Activated naive CD4-positive, alpha-beta T cell treated with anti-CD3 and anti-CD28 coated beads, Interleukin-2, amount 10 ng/mL, durations not matched to agents 7 days and 5 days (primary cell): ENCODE data around the gene VKORC1L1.
"Not testable (repeated sequence)": the region's sequence is repeated elsewhere in the genome, so short reads cannot be mapped to it uniquely, and the experiment has no call there.

Source experiments
- CTCF ChIA-PET: fragments of 350-600 bp; sonication (Branson Sonifier 250); formaldehyde crosslinking; loops from one replicate; lab custom pipeline; 2021; ENCODE audit warnings: antibody characterized with exemption; lab: Charles Lee
- DNase-seq: peaks from one replicate; pipeline ENCODE4 v3.0.0-alpha.2; 2020
- H3K27ac Mint-ChIP-seq: one replicate; pipeline ENCODE4 v1.8.0; 2021; ENCODE audit warnings: mild to moderate bottlenecking, moderate library complexity, mixed read lengths
- H3K27me3 Mint-ChIP-seq: one replicate; pipeline ENCODE4 v1.8.0; 2021; ENCODE audit warnings: mild to moderate bottlenecking, mixed read lengths
- H3K36me3 Mint-ChIP-seq: one replicate; pipeline ENCODE4 v1.8.0; 2021; ENCODE audit warnings: mixed read lengths
- H3K4me1 Mint-ChIP-seq: one replicate; pipeline ENCODE4 v1.8.0; 2021; ENCODE audit warnings: mixed read lengths
- H3K4me3 Mint-ChIP-seq: one replicate; pipeline ENCODE4 v1.8.0; 2021; ENCODE audit warnings: mild to moderate bottlenecking, moderate library complexity, mixed read lengths
- H3K9me3 Mint-ChIP-seq: one replicate; pipeline ENCODE4 v1.8.0; 2021; ENCODE audit warnings: mixed read lengths

VKORC1L1 gene

DNA sequence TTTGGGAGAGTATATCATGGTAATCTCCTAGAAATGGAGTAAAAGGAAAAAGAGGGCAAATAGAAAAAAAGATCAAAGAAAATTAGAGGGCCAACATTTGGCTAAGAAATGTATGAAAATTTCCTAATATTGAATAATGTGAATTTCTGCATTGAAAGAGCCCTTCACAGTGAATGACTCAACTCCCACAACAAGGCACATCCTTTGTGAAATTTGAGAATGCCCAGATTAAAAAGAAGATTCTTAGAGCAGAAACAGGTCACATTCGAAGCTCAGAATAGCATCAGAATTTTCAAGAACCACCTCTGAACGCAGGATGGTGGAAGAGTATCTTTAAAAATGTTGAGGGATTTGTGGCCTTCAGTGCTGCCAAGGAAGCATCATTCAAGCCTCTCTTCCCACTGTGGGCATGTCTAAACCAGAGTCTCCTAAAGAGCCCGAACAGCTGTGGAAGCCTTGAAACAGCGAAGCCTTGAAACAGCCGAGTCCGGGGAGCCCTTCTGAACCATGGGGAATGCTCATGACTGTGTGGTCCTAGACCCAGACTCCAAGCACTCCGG is 65.5 kb downstream of the VKORC1L1 start:
- no peak overlapping the region for H3K27ac Mint-ChIP-seq
- H3K9me3 Mint-ChIP-seq, result no peaks in the 10 kb centered on the region
- no peaks in the 10 kb centered on the region for H3K4me1 Mint-ChIP-seq
- H3K36me3 Mint-ChIP-seq, result peaks cover 20% of the 10 kb centered on the region
- DNase-seq, result no peak
- no peak overlapping the region for H3K4me3 Mint-ChIP-seq
- no peaks in the 10 kb centered on the region for H3K27me3 Mint-ChIP-seq
- CTCF ChIA-PET, result no interaction called here

DNA sequence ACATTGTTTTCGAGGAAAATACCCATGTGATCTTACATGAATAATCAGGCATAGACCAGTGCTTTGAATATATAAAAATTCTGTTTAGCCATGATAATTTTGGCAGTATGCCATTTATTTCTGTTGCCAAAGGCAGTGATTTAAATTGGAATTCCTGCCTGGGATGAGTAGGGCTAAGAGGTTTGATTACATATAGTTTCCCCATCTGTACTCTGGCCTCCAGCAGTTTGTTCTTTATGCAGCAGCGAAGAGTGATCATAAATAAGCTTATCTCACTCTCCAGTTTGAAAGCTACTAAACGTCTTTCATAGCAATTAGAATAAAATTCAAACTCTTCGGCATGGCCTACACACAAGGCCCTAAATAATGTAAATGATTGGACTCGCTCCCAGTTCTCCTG is 72.9 kb downstream of the VKORC1L1 start:
- H3K4me1 Mint-ChIP-seq, H3K27ac Mint-ChIP-seq, H3K27me3 Mint-ChIP-seq, H3K4me3 Mint-ChIP-seq, H3K36me3 Mint-ChIP-seq, CTCF ChIA-PET, DNase-seq, H3K9me3 Mint-ChIP-seq: not testable (repeated sequence)

DNA sequence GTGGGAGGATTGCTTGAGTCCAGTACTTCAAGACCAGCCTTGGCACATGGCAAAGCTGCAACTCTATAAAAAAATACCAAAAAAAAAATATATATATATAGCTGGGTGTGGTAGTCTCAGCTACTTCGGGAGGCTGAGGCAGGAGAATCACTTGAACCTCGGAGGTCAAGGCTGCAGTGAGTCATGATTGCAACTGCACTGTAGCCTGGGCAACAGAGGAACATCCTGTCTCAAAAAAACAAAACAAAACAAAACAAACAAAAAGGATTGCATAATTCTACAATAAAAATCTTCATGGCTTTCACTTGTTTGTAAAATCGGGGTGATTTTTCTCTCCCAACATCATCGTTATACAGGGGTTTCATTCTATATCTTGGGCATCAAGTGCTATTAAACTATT is 74.0 kb downstream of the VKORC1L1 start:
- H3K27ac Mint-ChIP-seq, result no peak overlapping the region
- no peaks in the 10 kb centered on the region for H3K36me3 Mint-ChIP-seq
- DNase-seq, result no peak
- H3K9me3 Mint-ChIP-seq, result no peaks in the 10 kb centered on the region
- peaks cover 2% of the 10 kb centered on the region for H3K4me1 Mint-ChIP-seq
- CTCF ChIA-PET, result no interaction called here
- no peak overlapping the region for H3K4me3 Mint-ChIP-seq
- H3K27me3 Mint-ChIP-seq, result no peaks in the 10 kb centered on the region

DNA sequence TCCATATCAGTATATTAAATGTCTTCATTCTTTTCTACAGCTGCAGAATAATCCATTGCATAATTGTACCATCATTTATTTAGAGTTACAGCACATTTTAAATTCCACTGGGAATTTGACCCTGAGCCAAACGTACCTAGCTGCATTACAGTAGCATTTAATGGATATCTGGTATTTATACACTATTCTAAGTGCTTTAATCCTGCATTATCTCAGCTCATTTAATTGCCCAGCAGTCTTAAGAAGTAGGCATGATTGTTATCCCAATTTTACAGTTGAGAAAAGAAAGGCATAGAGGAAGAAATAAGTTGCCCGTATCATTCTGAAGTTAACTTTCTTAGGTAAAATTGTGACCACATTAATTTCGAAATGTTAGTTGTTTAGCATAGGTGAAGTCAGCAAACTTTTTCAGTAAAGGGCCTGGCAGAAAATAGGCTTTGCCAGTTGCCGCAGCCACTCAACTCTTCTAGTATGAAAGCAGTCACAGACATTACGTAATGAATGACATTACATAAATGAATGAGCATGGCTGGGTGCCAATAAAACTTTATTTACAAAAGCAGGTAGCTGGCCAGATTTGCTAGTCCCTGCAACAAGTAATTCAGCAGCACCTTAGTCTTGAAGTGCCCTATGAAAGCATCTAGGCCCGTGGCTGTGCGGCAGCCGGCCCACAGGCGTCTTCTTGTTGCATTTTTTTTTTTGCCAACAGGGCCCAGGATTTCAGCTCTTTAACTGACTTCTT is 79.1 kb downstream of the VKORC1L1 start:
- H3K27me3 Mint-ChIP-seq, result no peaks in the 10 kb centered on the region
- peaks cover 14% of the 10 kb centered on the region for H3K36me3 Mint-ChIP-seq
- CTCF ChIA-PET, result interaction anchor here (0.6 kb wide), 1 partner anchor 61 kb away, joined by 3 read pairs; no protein-coding TSS in a partner anchor

DNA sequence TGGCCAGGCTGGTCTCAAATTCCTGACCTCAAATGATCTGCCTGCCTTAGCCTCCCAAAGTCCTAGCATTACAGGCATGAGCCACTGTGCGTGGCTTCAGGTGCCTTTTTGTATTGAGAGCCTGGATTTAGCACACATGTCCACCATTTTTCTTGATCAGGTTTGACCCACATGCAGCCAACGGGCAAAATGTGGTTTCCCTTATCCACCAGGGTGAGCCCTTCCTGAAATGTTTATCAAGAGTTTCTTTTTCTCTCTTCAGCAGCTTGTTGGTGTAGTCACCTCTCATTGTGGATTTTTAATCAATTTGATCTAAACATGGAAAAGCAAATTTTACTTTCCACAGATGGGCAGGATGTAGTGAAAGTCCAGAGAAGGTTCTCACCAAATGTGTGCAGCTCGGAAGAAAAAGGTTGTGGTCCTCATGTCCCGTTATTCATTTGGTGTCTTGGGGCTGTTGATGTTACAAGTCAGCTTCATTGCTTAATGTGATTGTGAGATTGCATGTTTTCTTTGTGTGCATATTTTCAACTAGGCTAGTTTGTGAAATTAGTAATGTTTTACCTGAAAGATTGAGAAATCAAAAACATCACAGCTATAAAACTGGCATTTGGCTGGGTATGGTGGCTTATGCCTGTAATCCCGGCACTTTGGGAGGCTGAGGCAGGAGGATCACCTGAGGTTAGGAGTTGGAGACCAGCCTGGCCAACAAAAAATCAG is 80.3 kb downstream of the VKORC1L1 start:
- H3K9me3 Mint-ChIP-seq, result no peaks in the 10 kb centered on the region
- no peak overlapping the region for H3K4me3 Mint-ChIP-seq
- CTCF ChIA-PET, result interaction anchor here (0.6 kb wide), 1 partner anchor 60 kb away, joined by 3 read pairs; no protein-coding TSS in a partner anchor
- DNase-seq, result no peak
- no peaks in the 10 kb centered on the region for H3K27me3 Mint-ChIP-seq
- H3K36me3 Mint-ChIP-seq, result peaks cover 17% of the 10 kb centered on the region
- H3K4me1 Mint-ChIP-seq, result no peaks in the 10 kb centered on the region
- H3K27ac Mint-ChIP-seq, result no peak overlapping the region

More for the DNA sequence above, 79.1 kb downstream of the VKORC1L1 start:
- Mint-ChIP-seq H3K4me3 (no peak overlapping the region), H3K4me1 (peaks cover 1% of the 10 kb centered on the region), H3K27ac (peak overlapping the region; percentile 19), H3K9me3 (no peaks in the 10 kb centered on the region)
- no peak for DNase-seq

DNA sequence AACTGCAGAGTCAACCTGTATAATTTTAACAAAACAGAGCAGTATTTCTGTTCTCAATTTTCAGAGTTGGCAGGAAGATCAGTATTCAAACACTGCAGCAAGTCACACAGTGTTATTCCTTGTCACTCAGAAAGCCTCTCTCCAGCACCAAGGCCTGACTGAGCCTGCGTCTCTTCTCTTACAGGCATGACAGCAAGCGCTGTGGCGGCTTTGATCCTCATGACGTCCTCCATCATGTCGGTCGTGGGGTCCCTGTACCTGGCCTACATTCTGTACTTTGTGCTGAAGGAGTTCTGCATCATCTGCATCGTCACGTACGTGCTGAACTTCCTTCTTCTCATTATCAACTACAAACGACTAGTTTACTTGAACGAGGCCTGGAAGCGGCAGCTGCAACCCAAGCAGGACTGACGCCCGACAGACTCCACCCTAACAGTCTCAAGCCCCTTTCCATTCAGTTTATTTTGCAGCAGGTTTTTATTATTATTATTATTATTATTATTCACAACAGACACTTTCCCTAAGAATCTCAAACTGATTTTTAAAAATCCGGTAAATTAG is 81.1 kb downstream of the VKORC1L1 start:
- CTCF ChIA-PET, result no interaction called here

DNA sequence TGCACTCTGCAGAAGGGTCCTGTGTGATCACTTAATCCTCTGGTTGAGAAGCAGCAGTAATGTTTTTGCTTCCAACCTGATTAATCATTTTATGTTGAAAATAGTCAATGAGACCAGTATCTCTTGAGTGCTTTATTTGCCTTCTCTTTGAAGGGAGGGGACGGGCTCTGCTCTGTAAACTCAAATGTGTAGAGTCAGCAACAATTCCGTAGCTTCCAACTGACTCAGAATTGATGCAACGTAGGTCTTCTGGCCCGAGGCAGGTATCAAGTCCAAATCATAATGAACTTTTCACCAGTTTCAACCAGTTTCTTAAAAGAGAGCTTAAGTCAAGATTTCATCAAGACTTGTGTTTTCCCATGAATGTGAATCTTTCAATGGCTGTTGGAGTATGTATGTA is 82.8 kb downstream of the VKORC1L1 start:
- DNase-seq, result no peak
- H3K4me3 Mint-ChIP-seq, result no peak overlapping the region
- CTCF ChIA-PET, result no interaction called here
- no peaks in the 10 kb centered on the region for H3K9me3 Mint-ChIP-seq
- no peaks in the 10 kb centered on the region for H3K27me3 Mint-ChIP-seq
- H3K4me1 Mint-ChIP-seq, result no peaks in the 10 kb centered on the region
- peaks cover 20% of the 10 kb centered on the region for H3K36me3 Mint-ChIP-seq
- H3K27ac Mint-ChIP-seq, result no peak overlapping the region

More for the DNA sequence above, 81.1 kb downstream of the VKORC1L1 start:
- H3K27me3 Mint-ChIP-seq, result no peaks in the 10 kb centered on the region
- H3K4me3 Mint-ChIP-seq, result no peak overlapping the region
- DNase-seq, result no peak
- no peaks in the 10 kb centered on the region for H3K9me3 Mint-ChIP-seq
- no peak overlapping the region for H3K27ac Mint-ChIP-seq
- H3K4me1 Mint-ChIP-seq, result no peaks in the 10 kb centered on the region
- peaks cover 17% of the 10 kb centered on the region for H3K36me3 Mint-ChIP-seq

DNA sequence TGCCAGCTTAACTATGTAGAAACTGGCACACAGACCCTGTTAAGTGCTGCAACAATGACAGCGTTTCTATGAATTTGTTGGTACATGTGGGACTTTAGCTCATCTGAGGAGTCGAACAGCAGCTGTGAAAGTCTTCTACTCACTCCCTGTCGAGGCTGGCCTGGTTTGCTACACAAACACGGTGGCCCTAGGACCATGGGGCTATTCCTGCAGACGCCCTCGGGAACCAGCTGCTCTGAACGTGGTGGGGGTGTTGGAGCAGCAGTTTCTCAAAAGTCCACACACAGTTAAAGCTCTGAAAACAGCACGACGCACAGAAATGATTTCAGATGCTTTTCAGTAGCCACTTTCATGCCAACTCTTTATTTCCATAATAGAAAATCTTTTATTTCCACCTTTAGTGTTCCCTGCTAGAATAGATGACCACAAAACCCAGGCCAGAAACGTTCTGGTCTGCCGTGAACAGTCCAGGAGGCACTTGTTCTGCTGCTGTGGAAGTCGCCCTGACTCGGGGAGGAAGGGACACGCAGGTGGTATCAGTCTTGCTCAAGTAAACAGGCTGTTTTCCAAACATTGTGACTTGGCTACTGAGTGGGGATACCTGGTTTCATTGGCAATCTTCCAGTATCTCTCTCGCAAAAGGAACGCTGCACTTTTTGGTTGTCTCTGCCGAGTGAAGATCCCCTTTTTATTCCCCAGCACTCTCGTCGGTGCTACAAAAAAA is 87.6 kb downstream of the VKORC1L1 start:
- CTCF ChIA-PET, result no interaction called here
- Mint-ChIP-seq H3K27me3 (no peaks in the 10 kb centered on the region), H3K27ac (no peak overlapping the region), H3K4me3 (no peak overlapping the region), H3K9me3 (no peaks in the 10 kb centered on the region), H3K4me1 (no peaks in the 10 kb centered on the region), H3K36me3 (peaks cover 36% of the 10 kb centered on the region)
- DNase-seq, result no peak

DNA sequence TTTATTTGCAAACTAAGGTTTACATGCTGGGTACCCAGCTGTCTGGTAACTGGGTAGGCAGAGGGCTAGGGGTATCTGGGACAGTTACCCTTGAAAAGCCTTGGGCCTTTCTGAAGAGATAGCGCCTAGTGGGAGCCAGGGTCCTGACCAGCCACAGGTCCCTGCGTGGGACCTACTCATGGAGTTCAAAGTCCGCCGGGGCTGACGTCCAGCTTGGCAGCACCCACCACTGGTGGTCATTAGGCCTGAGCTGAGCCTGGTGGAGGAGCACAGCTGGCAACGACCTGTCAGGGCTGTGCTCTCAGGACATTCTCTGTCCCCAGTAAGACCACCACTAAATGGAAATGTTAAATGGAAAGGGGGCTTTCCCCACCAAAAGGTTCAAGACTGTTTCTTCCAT is 89.2 kb downstream of the VKORC1L1 start:
- H3K27ac Mint-ChIP-seq, result no peak overlapping the region
- H3K9me3 Mint-ChIP-seq, result no peaks in the 10 kb centered on the region
- H3K4me3 Mint-ChIP-seq, result no peak overlapping the region
- H3K36me3 Mint-ChIP-seq, result peaks cover 43% of the 10 kb centered on the region
- CTCF ChIA-PET, result no interaction called here
- H3K4me1 Mint-ChIP-seq, result no peaks in the 10 kb centered on the region
- H3K27me3 Mint-ChIP-seq, result no peaks in the 10 kb centered on the region
- DNase-seq, result no peak

DNA sequence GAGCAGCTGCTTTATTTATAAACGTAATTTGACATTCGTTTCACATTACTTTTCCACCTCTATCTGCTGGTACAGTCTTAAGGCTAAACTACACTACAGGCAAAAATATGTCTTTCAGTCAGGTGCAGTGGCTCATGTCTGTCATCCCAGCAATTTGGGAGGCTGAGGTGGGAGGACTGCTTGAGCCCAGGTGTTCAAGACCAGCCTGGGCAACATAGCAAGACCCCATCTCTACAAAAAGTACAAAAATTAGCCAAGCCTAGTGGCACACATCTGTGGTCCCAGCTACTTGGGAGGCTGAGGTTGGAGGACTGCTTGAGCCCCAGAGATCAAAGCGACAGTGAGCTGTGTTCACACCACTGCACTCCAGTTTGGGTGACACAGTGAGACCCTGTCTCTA is 91.8 kb downstream of the VKORC1L1 start:
- peaks cover 51% of the 10 kb centered on the region for H3K36me3 Mint-ChIP-seq
- H3K4me1 Mint-ChIP-seq, H3K9me3 Mint-ChIP-seq, H3K27ac Mint-ChIP-seq, H3K27me3 Mint-ChIP-seq, H3K4me3 Mint-ChIP-seq, DNase-seq, CTCF ChIA-PET: not testable (repeated sequence)

DNA sequence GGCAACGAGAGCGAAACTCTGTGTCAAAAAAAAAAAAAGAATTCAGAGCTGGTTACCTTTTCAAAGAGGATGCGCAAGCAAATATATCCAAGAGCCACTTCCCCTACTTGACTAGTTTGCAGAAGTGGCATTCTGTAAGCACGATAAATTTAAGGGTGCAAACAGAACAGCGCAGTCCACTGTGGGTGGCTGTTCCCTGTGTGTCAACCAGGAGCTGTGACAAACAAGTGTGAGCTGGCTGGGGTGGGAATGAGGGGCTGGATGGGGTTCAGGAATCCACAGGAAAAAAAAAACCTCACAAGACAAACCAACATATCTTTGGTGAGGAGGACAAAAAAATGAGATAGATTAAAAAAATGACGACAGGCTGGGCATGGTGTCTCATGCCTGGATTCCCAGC is 93.3 kb downstream of the VKORC1L1 start:
- CTCF ChIA-PET, result no interaction called here
- DNase-seq, result no peak
- Mint-ChIP-seq H3K27ac (no peak overlapping the region), H3K9me3 (no peaks in the 10 kb centered on the region), H3K4me1 (no peaks in the 10 kb centered on the region), H3K4me3 (no peak overlapping the region), H3K36me3 (peaks cover 58% of the 10 kb centered on the region), H3K27me3 (no peaks in the 10 kb centered on the region)

DNA sequence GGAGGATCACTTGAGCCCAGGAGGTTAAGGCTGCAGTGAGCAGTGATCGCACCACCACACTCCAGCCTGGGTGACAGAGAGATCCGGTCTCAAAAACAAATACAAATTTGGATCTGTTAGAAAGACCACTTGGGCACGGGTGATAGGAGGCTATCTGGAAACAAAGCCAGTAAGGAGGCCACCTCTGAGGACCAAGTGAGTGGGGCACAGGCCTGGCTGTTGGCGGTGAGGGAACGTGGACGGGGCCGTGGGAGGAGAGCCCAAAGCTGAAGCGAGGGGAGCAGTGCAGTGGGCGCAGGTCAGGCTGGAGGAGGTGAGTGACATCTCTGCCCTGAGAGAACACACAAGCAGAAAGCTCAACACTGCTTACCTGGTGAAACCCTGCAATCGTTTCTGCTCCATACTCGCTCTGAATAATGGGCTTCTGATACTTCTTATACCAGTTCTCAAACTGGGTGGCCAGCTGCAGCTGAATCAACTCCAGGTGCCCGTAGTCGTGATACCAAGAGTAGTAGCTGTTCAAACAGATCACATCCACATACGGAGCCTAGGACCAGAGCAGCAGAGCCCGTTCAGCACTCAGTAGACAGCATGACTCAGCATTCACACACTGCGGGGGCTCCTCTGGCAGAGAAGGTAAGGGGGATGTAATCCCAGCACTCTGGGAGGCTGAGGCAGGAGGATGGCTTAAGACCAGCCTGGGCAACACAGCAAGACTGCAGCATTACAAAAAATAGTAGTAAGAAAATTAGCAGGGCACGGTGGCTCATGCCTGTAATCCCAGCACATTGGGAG is 94.7 kb downstream of the VKORC1L1 start:
- no peak for DNase-seq
- Mint-ChIP-seq H3K27me3 (no peaks in the 10 kb centered on the region), H3K4me1 (no peaks in the 10 kb centered on the region), H3K4me3 (no peak overlapping the region), H3K9me3 (no peaks in the 10 kb centered on the region), H3K27ac (no peak overlapping the region), H3K36me3 (peaks cover 61% of the 10 kb centered on the region)
- CTCF ChIA-PET, result no interaction called here

DNA sequence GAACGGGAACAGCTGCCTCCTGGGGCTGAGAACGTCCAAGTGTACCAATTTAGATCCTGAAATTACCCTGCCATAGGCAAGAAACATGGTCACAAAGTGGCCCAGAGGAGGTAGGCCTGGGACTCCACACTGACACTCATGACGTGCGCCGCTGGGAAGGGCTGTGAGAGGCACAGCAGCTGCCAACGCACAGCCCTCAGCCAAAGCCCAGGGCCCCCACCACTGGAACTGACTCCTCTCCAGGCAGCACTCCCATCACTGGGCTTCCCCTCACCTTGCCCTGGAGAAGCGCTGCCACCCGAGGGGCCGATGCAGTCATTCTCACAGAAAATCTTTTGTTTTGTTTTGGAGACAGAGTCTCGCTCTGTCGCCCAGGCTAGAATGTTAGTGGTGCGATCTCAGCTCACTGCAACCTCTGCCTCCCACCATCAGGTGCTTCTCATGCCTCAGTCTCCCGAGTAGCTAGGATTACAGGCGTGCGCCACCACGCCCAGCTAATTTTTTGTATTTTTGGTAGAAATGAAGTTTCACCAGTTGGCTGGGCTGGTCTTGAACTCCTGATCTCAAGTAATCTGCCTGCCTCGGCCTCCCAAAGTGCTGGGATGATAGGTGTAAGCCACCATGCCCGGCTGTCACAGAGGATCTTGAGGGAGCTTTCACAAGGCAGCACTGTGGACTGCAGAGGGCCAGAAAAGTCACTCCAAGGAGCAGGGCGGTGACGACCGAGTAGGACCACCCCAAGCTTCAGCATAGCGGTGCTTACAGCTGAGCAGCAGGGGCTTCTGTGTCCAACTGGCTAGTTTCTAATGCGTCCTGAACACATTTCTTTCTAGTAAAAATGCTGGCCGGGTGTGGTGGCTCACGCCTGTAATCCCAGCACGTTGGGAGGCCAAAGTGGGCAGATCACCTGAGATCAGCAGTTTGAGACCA is 95.6 kb downstream of the VKORC1L1 start:
- Mint-ChIP-seq H3K9me3 (no peaks in the 10 kb centered on the region), H3K27ac (no peak overlapping the region), H3K4me3 (no peak overlapping the region), H3K36me3 (peaks cover 61% of the 10 kb centered on the region), H3K4me1 (no peaks in the 10 kb centered on the region), H3K27me3 (no peaks in the 10 kb centered on the region)
- DNase-seq, result no peak
- CTCF ChIA-PET, result no interaction called here
